Coronary artery (tissue), 2 donors: Measurements from ENCODE around the gene HS3ST4.

Experiments
- DNase-seq: peaks from one replicate; pipeline ENCODE4 v3.0.0-alpha.2; 2017; ENCODE audit warnings: low spot score
- H3K27ac ChIP-seq, 2 donors: fragments of 200-600 bp; sonication (generic); one replicate each; pipeline ENCODE4 v1.5.1; 2016 to 2019
- H3K4me3 ChIP-seq: fragments of 200-600 bp; sonication (generic); 2 replicates; pipeline ENCODE4 v1.5.1; 2016; ENCODE audit warnings: mild to moderate bottlenecking, moderate library complexity
- CTCF ChIP-seq: fragments of 200-600 bp; sonication (generic); IDR thresholded peaks from one replicate; pipeline ENCODE4 v1.5.1; 2019; ENCODE audit warnings: antibody characterized with exemption

The HS3ST4 gene

GRCh38 chr16:25730396-25730795, 38.6 kb downstream of the HS3ST4 start:
- no peak for DNase-seq
- no peak overlapping the region for H3K27ac ChIP-seq
- H3K4me3 ChIP-seq = no peak overlapping the region
- TF ChIP-seq CTCF = no peak

- no peak for DNase-seq
- Histone ChIP-seq H3K4me3 (no peak overlapping the region), H3K27ac (no peak overlapping the region)
- no peak for TF ChIP-seq CTCF
These were observed 42.9 kb downstream of the HS3ST4 start for GRCh38 chr16:25734430-25735385.

- no peak overlapping the region for H3K4me3 ChIP-seq
- no peak overlapping the region for H3K27ac ChIP-seq
- DNase-seq = no peak
- no peak for TF ChIP-seq CTCF
These were observed 43.9 kb downstream of the HS3ST4 start for GRCh38 chr16:25735645-25736044.

GRCh38 chr16:25747160-25747758, 55.5 kb downstream of the HS3ST4 start:
- no peak overlapping the region for H3K4me3 ChIP-seq
- DNase-seq = no peak
- no peak for TF ChIP-seq CTCF

GRCh38 chr16:25748092-25748654, 56.4 kb downstream of the HS3ST4 start:
- H3K27ac ChIP-seq = no peak overlapping the region
- no peak overlapping the region for H3K4me3 ChIP-seq
- no peak for DNase-seq
- TF ChIP-seq CTCF = no peak

More at GRCh38 chr16:25747160-25747758, 55.5 kb downstream of the HS3ST4 start:
- H3K27ac ChIP-seq = no peak overlapping the region

- no peak for DNase-seq
- Histone ChIP-seq H3K4me3 (no peak overlapping the region), H3K27ac (no peak overlapping the region)
- TF ChIP-seq CTCF = no peak
These were observed 58.9 kb downstream of the HS3ST4 start for GRCh38 chr16:25750488-25751216.
